ENCODE results near the gene RTTN. TPM values are rescaled to one million over a fixed set of nuclear protein-coding genes. Genes with fewer than 3 reads are reported as not detected.

The RTTN gene
- total and polyA plus RNA-seq, 10 of the 15 experiments (the other 5 are each of a cell fraction or from before 2014, with no cell fraction given), result 9.4 to 36.6 (median 15.7) TPM

DNA sequence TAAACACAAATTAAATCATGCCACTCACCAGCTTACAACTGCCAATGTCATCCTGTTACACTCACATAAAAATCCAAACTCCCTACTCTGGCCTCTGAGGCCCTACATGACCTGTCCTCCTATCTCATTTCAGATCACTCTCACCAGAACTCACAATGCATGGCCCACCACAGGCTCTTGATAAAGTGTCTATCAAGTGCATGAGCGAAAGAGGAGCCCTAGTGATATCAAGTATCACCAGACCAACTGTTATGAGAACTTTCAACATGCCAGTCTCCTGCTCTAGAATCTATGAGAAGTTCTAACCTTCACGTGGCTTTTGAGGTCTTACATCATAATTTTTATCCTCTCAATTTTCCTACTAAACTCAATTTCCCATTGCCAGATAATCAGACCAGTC lies 181.4 kb downstream of the RTTN start (continued):
- TF ChIP-seq ZBTB4 (CRISPR knock-in tag; IDR thresholded peaks at IDR 0.05) (no peak), RAD51 (IDR thresholded peaks at IDR 0.05) (no peak), YY1 (IDR thresholded peaks at IDR 0.05; ENCODE audit: low read depth, low read length) (no peak), ZNF622 (IDR thresholded peaks at IDR 0.05) (no peak), BMI1 (IDR thresholded peaks at IDR 0.05; ENCODE audit: borderline replicate concordance) (no peak), CEBPB (IDR thresholded peaks at IDR 0.05; ENCODE audit: borderline replicate concordance in 1 of 2, low read depth in 2 of 2, low read length in 2 of 2) (no peak)

- no peaks in the 10 kb centered on the region for H3K4me1 ChIP-seq (ENCODE audit: control insufficient read depth, insufficient read depth, low read length)
- H3K27ac ChIP-seq (ENCODE audit: control insufficient read depth, insufficient read depth), result no peak overlapping the region
- intact Hi-C loops (cut with micrococcal nuclease; ENCODE audit: unreplicated experiment), result no loop called here
- ChIA-PET CTCF (interaction anchor here (0.7 kb wide), 1 partner anchor 9 kb away, joined by 3 read pairs; no protein-coding TSS in a partner anchor), POLR2A (no interaction called here), SMC1A (ENCODE audit: uncharacterized antibody, unreplicated experiment) (interaction anchor here (0.8 to 2.8 kb wide), 3 partner anchors 14 to 66 kb away, joined by 3 to 7 read pairs (median 3); no protein-coding TSS in a partner anchor), RAD21 (ENCODE audit: unreplicated experiment) (interaction anchor here (1.0 kb wide), 1 partner anchor 63 kb away, joined by 3 read pairs; no protein-coding TSS in a partner anchor)
- TF ChIP-seq POLR2A (IDR thresholded peaks at IDR 0.05; ENCODE audit: low read depth, low read length) (no peak), CREB1 (IDR thresholded peaks at IDR 0.05; ENCODE audit: low read depth) (no peak), CTCF (IDR thresholded peaks at IDR 0.05 in 2 of 3, conservative IDR thresholded peaks at IDR 0.05 in 1 of 3; ENCODE audit: control insufficient read depth in 2 of 3, extremely low read depth in 1 of 3, insufficient read depth in 1 of 3, low read depth in 3 of 3, low read length in 3 of 3) (no peak), FOS (IDR thresholded peaks at IDR 0.05; ENCODE audit: borderline replicate concordance, extremely low read depth, insufficient read length) (no peak), E4F1 (IDR thresholded peaks at IDR 0.05; ENCODE audit: borderline replicate concordance, partially characterized antibody) (no peak)
- H3K4me2 ChIP-seq (ENCODE audit: control insufficient read depth, insufficient read depth), result no peak overlapping the region
- H3K9ac ChIP-seq (ENCODE audit: control insufficient read depth, insufficient read depth, low read length), result no peak overlapping the region
- no TSS peak for BruUV-seq (replicated peaks)
- no peak overlapping the region for H3K4me3 ChIP-seq
- no peak overlapping the region for H2AFZ ChIP-seq (ENCODE audit: control insufficient read depth, low read depth, low read length)
- in situ Hi-C loops (cut with MboI), result no loop called here
- DNase-seq (ENCODE audit: low read depth, low spot score) (no peak), ATAC-seq (no peak), FAIRE-seq (no peak)
- no peaks in the 10 kb centered on the region for H4K20me1 ChIP-seq (ENCODE audit: control insufficient read depth, insufficient read depth)
- no peaks in the 10 kb centered on the region for H3K79me2 ChIP-seq (ENCODE audit: control insufficient read depth, insufficient read depth, low read length)
- H3K9me3 ChIP-seq (replicated peaks; ENCODE audit: control insufficient read depth, insufficient read depth, low read length), result no peaks in the 10 kb centered on the region
- peaks cover 4 to 11% of the 10 kb centered on the region in 2 experiments for H3K36me3 ChIP-seq (ENCODE audit: control insufficient read depth in 2 of 2, insufficient read depth in 2 of 2, low read length in 1 of 2)
- WGBS (ENCODE audit: insufficient coverage, insufficient replicate concordance, low lambda C conversion rate, missing lambda C conversion rate), result 98% methylated on average over 3 of the region's 3 CpGs
- H3K27me3 ChIP-seq (replicated peaks in 1 of 2; ENCODE audit: control insufficient read depth in 2 of 2, insufficient read depth in 2 of 2, low read length in 1 of 2), result no peaks in the 10 kb centered on the region
Observed at GRCh38 chr18:70022636-70023035, 182.9 kb downstream of the RTTN start.
